ENCODE measurements around the gene DCC. TPM values are rescaled to one million over a fixed set of nuclear protein-coding genes. Genes with fewer than 3 reads are reported as not detected.

Gene DCC
- total RNA-seq, 1 donor from 2014 or later: not detected

DNA sequence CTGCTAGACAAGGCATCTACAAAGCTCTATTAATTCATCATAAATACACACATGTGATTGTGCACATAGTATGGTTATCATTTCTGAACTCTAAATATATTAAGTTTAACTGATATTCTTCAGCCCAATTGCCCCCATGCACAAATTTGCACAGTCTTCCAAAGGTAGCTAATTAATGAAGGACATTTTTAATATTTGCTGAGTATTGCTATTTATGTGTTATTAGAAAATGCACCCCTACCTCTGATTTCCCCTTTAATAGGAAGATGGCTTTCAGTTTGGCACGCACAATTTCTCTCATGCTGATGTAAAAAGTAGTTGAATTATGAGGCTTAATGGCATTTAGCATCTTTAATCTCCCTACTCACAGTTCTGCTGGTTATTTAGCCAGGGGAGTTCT lies 242.1 kb downstream of the DCC start:
- TF ChIP-seq, protein P1, sequence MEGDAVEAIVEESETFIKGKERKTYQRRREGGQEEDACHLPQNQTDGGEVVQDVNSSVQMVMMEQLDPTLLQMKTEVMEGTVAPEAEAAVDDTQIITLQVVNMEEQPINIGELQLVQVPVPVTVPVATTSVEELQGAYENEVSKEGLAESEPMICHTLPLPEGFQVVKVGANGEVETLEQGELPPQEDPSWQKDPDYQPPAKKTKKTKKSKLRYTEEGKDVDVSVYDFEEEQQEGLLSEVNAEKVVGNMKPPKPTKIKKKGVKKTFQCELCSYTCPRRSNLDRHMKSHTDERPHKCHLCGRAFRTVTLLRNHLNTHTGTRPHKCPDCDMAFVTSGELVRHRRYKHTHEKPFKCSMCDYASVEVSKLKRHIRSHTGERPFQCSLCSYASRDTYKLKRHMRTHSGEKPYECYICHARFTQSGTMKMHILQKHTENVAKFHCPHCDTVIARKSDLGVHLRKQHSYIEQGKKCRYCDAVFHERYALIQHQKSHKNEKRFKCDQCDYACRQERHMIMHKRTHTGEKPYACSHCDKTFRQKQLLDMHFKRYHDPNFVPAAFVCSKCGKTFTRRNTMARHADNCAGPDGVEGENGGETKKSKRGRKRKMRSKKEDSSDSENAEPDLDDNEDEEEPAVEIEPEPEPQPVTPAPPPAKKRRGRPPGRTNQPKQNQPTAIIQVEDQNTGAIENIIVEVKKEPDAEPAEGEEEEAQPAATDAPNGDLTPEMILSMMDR (conservative IDR thresholded peaks at IDR 0.05; ENCODE audit: low read depth, low read length): no peak
- no peak for DNase-seq (ENCODE audit: low read depth)
- no peak overlapping the region for H3K4me3 ChIP-seq (ENCODE audit: low read depth, low read length)

DNA sequence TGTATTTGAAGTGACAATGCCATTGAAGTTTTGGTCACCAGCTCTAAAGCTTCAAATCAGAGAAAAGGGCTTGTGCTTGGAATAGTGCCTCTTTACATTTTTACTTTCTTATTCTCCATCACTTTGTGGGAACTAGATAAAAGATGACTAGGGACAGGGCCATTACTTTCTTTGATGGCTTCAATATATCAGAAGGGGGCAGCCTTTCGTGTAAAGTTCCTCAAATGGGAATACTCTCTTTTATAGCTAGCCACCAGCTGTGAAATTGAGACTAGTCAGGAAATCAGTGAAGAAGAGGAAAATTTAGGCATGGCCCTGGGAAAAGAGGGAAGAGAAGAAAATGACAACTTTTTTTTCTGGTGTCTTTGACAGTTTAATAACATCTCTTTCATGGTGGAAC lies 242.5 kb downstream of the DCC start:
- H3K4me3 ChIP-seq (ENCODE audit: low read depth, low read length): no peak overlapping the region
- TF ChIP-seq, protein P1 (conservative IDR thresholded peaks at IDR 0.05; ENCODE audit: low read depth, low read length): no peak
- DNase-seq (ENCODE audit: low read depth): no peak

DNA sequence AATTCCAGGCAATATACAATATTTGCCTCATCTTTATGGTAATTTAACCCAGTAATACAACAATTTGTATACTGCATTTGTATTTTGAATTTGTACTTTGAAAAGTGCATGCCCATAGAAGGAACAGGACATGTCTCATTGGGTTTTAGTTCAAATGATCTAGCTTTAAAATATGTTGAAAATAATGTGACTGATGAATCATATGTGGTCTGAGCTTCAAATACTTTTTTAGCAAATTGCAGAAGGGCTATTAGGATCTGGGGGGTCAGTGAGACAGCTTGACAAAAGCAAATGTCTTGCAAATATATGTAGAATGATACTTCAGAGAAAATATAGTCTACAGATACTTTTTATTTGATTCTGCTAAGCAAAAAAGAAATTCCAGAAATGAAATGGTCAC lies 248.9 kb downstream of the DCC start:
- H3K4me3 ChIP-seq (ENCODE audit: low read depth, low read length): no peak overlapping the region
- TF ChIP-seq, protein P1 (conservative IDR thresholded peaks at IDR 0.05; ENCODE audit: low read depth, low read length): no peak
- DNase-seq (ENCODE audit: low read depth): no peak

DNA sequence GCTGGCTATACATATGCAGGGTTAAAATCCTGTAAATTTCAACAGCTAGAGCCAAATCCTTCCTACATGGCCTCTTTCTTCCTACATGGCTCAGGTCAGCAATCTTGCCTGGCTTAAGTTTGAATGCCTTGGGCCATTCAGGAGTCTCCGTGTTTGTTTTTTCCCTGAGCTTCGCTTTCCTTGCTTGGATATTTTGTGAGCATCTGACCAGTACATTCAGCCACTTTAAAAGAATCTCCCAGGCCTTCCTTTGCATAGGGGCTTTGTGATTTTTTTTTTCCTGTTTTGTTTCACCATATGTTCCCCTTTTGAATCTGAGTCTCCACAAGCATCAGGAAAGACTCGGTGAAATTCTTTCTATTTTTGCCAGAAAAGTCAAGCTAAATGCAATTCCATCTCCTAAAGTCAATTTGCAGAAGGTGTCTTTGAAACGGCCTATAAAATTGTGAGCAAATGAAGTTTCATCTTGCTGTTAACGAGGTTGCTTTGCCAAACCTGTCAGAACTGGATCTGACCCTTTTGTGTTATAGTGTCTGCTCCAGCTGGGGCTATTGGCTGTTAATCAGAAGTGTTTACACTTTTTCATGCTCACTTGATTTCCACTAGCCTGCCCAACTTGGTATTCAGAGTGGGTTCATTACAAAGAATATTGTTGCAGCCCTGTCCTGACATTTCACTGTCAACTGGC lies 256.9 kb downstream of the DCC start:
- TF ChIP-seq, protein P1 (conservative IDR thresholded peaks at IDR 0.05; ENCODE audit: low read depth, low read length): no peak
- no peak for DNase-seq (ENCODE audit: low read depth)

DNA sequence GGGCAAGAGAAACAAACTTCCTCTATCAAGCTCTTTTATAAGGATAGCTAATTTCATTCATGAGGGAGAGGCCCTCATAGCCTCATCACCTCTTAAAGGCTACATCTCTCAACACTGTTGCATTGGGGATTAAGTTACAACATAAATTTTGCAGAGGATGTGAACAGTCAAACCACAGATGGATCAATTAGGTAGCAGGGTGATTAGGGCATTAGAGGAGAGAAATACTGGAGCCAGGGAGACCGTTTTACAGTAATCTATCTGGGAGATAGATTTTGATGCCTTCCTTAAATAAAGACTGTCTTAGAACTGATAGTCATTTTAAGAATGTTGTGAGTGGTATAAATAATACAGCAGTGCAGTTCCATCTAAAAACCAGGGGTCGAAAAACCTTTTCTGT lies 258.9 kb downstream of the DCC start:
- TF ChIP-seq, protein P1 (conservative IDR thresholded peaks at IDR 0.05; ENCODE audit: low read depth, low read length): no peak
- H3K4me3 ChIP-seq (ENCODE audit: low read depth, low read length): no peak overlapping the region
- no peak for DNase-seq (ENCODE audit: low read depth)

More for the DNA sequence above, 256.9 kb downstream of the DCC start:
- H3K4me3 ChIP-seq (ENCODE audit: low read depth, low read length): no peak overlapping the region

DNA sequence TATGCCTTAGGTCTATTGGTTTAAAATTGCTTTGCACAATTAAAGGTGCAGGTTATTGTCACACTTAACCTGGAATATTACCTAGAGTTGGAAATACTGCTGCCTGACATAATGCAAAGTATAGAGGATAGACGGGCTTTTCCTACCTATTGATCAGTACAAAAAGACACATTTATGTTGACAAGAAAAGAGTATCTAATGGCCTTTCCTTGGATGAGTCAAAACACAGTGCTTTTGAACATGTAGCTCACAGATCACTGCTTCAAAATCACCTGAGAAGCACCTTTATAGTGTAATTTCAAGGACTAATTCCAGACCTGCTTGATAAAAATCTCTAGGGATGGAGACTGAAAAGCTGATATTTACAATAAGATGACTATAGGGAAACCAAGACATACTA lies 262.8 kb downstream of the DCC start:
- no peak overlapping the region for H3K4me3 ChIP-seq (ENCODE audit: low read depth, low read length)
- DNase-seq (ENCODE audit: low read depth): no peak
- TF ChIP-seq, protein P1 (conservative IDR thresholded peaks at IDR 0.05; ENCODE audit: low read depth, low read length): no peak

DNA sequence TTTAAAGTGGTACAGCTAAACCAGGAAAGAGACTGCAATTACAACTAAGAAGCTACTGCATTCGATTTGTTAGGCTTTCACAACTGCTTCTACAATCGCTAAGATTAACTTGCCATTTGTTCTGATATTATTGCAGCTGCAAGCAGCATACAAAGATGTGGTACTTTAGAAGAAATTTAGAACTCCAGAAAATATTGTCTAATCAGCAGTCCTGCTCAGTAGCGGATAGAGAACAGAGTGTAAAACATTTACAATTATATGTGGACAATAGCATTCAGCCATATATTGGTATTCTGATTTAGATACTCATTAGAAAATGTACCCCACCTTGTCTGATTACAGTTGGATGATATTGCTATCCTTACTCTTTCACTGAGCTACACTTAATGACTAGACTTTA lies 265.3 kb downstream of the DCC start:
- TF ChIP-seq, protein P1 (conservative IDR thresholded peaks at IDR 0.05; ENCODE audit: low read depth, low read length): no peak
- no peak for DNase-seq (ENCODE audit: low read depth)
- H3K4me3 ChIP-seq (ENCODE audit: low read depth, low read length): no peak overlapping the region

Data from epithelial cell of proximal tubule (primary cell).